Measurements from ENCODE around the gene FNBP1. TPM values are rescaled to one million over a fixed set of nuclear protein-coding genes. Genes with fewer than 3 reads are reported as not detected.

Gene FNBP1
- total RNA-seq, 1 experiment from 2014 or later, result 2.4 TPM

Small RNAs within 50 kb of the gene (small RNA-seq; reads per million reads assigned to genes)
- gene MIR6855, result not detected

Other genes starting within 250 kb of the FNBP1 start
- 25.0 and 27.1 TPM in 2 replicates for gene TOR1B, start 240.0 kb downstream of the FNBP1 start, total RNA-seq (2014; rRNA removed; shearing (Covaris generic))
- 21.3 and 25.2 TPM in 2 replicates for gene TOR1A, start 219.1 kb downstream of the FNBP1 start, total RNA-seq (2014; rRNA removed; shearing (Covaris generic))
- 27.9 and 37.8 TPM in 2 replicates for gene C9orf78, start 207.9 kb downstream of the FNBP1 start, total RNA-seq (2014; rRNA removed; shearing (Covaris generic))
- 12.4 and 14.8 TPM in 2 replicates for gene USP20, start 207.7 kb downstream of the FNBP1 start, total RNA-seq (2014; rRNA removed; shearing (Covaris generic))
- 12.0 and 13.8 TPM in 2 replicates for gene GPR107, start 10.7 kb upstream of the FNBP1 start, total RNA-seq (2014; rRNA removed; shearing (Covaris generic))
- gene NCS1, start 129.2 kb upstream of the FNBP1 start, total RNA-seq (2014; rRNA removed; shearing (Covaris generic)), result 6.9 and 7.0 TPM in 2 replicates
- under 0.01 TPM in 1 of 2 replicates, not detected in the other for gene HMCN2, start 222.6 kb upstream of the FNBP1 start, total RNA-seq (2014; rRNA removed; shearing (Covaris generic))